ENCODE data around the gene VIM. TPM values are rescaled to one million over a fixed set of nuclear protein-coding genes. Genes with fewer than 3 reads are reported as not detected.

VIM gene
- total RNA-seq, 1 donor: 4,579 TPM

DNA sequence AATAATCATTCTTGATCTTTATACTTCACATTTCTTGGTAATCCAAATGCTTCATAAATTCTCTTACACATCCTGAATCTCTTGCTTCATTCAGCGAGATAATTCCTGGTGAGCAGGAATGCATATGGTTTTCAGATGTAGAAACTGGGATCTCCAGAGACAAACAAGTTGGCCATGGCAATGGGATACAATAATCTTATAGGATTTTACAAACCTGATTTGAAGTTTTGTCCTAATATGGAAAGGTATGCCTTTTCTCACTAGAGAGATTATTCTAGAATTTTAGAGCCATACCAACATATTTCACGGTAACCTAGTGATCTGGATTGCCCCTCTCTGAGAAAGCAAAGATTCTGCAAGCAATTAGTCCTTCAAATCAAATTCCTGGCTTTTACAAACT, 13.5 kb upstream of the VIM start:
- TF ChIP-seq CTCF (IDR thresholded peaks at IDR 0.05; ENCODE audit: insufficient read depth, low read depth, low read length): no peak
- DNase-seq (ENCODE audit: low read depth): peak; percentile 68
- H3K4me3 ChIP-seq (ENCODE audit: low read depth, low read length): no peak overlapping the region

DNA sequence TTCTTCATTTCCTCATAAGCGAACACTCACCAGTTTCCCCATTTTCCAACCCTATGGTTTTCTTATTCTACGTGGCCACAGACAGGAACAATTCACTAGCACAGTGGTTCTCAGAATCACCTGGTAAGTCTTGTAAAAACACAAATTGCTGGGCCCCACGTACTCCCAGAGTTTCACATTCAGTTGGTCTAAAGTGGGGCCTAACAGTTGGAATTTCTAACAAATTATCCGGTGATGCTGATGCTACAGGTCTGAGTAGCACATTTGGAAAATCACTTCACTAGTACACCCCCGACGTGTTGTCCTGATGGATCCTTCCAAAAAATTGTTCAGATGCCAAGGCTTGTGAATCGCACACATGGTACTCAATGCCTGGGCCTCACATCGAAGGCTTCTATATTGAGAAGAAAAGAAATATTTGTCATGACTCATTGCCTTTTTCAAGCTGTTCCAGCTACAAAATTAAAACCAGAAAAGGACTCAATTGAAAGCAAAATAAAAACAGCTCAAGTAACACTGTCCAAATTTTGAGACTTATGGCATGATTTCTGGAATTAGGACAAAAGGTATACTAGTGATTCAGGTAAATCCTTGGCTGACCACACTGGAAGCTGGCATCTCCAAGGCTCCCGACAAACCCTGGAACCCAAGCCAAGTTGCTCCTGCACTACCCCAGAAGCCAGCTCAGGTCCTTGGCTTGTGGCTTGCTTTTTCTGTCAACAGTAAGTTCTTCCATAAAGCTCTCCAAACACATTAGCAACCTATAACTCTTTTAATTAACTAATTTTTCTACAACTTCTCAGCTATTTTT, 12.9 kb upstream of the VIM start:
- TF ChIP-seq CTCF (IDR thresholded peaks at IDR 0.05; ENCODE audit: insufficient read depth, low read depth, low read length): no peak
- DNase-seq (ENCODE audit: low read depth): peak; percentile 77
- H3K4me3 ChIP-seq (ENCODE audit: low read depth, low read length): no peak overlapping the region

- TF ChIP-seq CTCF (IDR thresholded peaks at IDR 0.05; ENCODE audit: insufficient read depth, low read depth, low read length): no peak
- H3K4me3 ChIP-seq (ENCODE audit: low read depth, low read length): no peak overlapping the region
Observed at GRCh38 chr10:17215782-17216122, 12.3 kb upstream of the VIM start.

GRCh38 chr10:17216217-17216900, 11.7 kb upstream of the VIM start:
- H3K4me3 ChIP-seq (ENCODE audit: low read depth, low read length): no peak overlapping the region
- no peak for TF ChIP-seq CTCF (IDR thresholded peaks at IDR 0.05; ENCODE audit: insufficient read depth, low read depth, low read length)
- peak; percentile 96 for DNase-seq (ENCODE audit: low read depth)

More at GRCh38 chr10:17215782-17216122, 12.3 kb upstream of the VIM start:
- no peak for DNase-seq (ENCODE audit: low read depth)

DNA sequence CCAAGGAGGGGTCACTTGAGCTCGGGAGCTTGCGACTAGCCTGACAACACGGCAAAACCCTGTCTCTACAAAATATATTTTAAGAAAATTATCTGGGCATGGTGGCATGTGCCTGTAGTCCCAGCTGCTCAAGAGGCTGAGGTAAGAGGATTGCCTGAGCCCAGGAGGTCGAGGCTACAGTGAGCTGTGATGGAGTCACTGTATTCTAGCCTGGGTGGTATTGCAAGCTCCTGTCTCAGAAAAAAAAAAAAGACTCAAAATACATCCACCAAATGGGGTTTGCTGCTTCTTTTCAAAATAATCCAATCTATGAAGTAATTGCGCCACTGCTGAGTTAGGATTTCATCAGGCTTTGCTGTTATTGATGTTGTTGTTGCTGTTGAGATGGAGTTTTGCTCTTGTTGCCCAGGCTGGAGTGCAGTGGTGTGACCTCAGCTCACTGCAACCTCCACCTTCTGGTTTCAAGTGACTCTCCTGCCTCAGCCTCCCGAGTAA, 11.1 kb upstream of the VIM start:
- H3K4me3 ChIP-seq (ENCODE audit: low read depth, low read length): no peak overlapping the region
- DNase-seq (ENCODE audit: low read depth): peak; percentile 64
- TF ChIP-seq CTCF (IDR thresholded peaks at IDR 0.05; ENCODE audit: insufficient read depth, low read depth, low read length): no peak

DNA sequence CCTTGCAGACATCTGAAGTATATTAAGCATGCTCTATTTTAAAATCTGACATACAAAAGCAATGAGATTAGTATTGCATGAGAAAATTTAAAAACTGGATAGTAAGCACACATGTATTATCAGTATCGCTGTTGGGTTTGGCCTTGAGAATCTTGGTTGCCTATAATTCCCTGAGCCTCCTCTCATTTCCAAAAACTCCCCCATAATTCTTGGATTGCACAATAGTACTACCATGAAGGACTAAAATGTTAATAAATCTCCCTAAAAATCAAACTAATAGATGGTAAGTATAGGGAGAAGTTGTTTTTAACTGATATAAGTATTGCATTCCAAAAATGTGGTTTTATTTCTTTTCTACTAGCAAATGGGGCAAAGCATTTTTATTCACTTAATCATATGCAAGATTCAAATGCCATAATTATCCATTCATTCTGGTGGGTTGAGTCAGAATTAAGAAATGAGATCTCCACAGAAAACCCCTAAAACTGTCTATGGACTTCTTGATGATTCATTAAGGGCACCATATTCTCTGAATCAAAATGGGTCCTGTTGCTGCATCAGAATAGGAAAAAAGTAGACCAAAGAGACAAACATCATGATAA, 10.3 kb upstream of the VIM start:
- no peak for DNase-seq (ENCODE audit: low read depth)
- no peak overlapping the region for H3K4me3 ChIP-seq (ENCODE audit: low read depth, low read length)
- no peak for TF ChIP-seq CTCF (IDR thresholded peaks at IDR 0.05; ENCODE audit: insufficient read depth, low read depth, low read length)
